Keratinocyte (primary cell): ENCODE measurements around the gene CARD18. TPM values are rescaled to one million over a fixed set of nuclear protein-coding genes. Genes with fewer than 3 reads are reported as not detected.
"Not testable (repeated sequence)": the region's sequence is repeated elsewhere in the genome, so short reads cannot be mapped to it uniquely, and the experiment has no call there.

Experiments
- DNase-seq: peaks from one replicate; pipeline ENCODE4 v3.0.0-alpha.2; 2011; ENCODE audit warnings: low read depth, missing footprints, low spot score
- FAIRE-seq: peaks from 2 replicates; lab custom pipeline; 2011; peaks lifted over from hg19 to GRCh38; lab: Jason Lieb, UNC
- H2AFZ ChIP-seq: 2 replicates; pipeline ENCODE4 v1.6.0; 2012; ENCODE audit warnings: low read length, control low read depth, inconsistent platforms; ENCODE audit not compliant: control insufficient read depth
- H3K27ac ChIP-seq: 2 replicates; pipeline ENCODE4 v1.5.1; 2011; ENCODE audit warnings: low read length; ENCODE audit not compliant: control insufficient read depth, insufficient read depth
- H3K27me3 ChIP-seq: 3 replicates; pipeline ENCODE4 v1.6.0; 2011; ENCODE audit warnings: low read length; ENCODE audit not compliant: control insufficient read depth, insufficient read depth; ENCODE audit errors: extremely low read depth
- H3K36me3 ChIP-seq, 2 experiments: 2 replicates in 1 of 2; 3 replicates in 1 of 2; pipeline ENCODE4 v1.5.1; 2011; ENCODE audit warnings: low read length in 2 of 2, mild to moderate bottlenecking in 1 of 2; ENCODE audit not compliant: control insufficient read depth in 2 of 2, insufficient read depth in 2 of 2; ENCODE audit errors: extremely low read depth in 1 of 2
- H3K4me1 ChIP-seq: 3 replicates; pipeline ENCODE4 v1.5.1; 2011; ENCODE audit warnings: low read length; ENCODE audit not compliant: control insufficient read depth, insufficient read depth; ENCODE audit errors: extremely low read depth
- H3K4me2 ChIP-seq: 3 replicates; pipeline ENCODE4 v1.6.0; 2011; ENCODE audit warnings: low read depth, low read length; ENCODE audit not compliant: control insufficient read depth, insufficient read depth; ENCODE audit errors: extremely low read depth
- H3K4me3 ChIP-seq, 3 experiments: fragments of 200-600 bp in 1 of 3; sonication (generic) in 1 of 3; 2 replicates in 2 of 3; 3 replicates in 1 of 3; pipeline ENCODE4 v1.5.1; 2011 to 2016; ENCODE audit warnings: low read length in 3 of 3, mild to moderate bottlenecking in 3 of 3, control low read depth in 2 of 3, inconsistent platforms in 1 of 3, low read depth in 1 of 3, mixed read lengths in 1 of 3, mixed run types in 1 of 3, moderate library complexity in 1 of 3; ENCODE audit not compliant: control insufficient read depth in 2 of 3, insufficient read depth in 2 of 3; ENCODE audit errors: extremely low read depth in 1 of 3
- H3K79me2 ChIP-seq: 2 replicates; pipeline ENCODE4 v1.6.0; 2012; ENCODE audit warnings: low read length; ENCODE audit not compliant: control insufficient read depth, insufficient read depth
- H3K9ac ChIP-seq: 3 replicates; pipeline ENCODE4 v1.6.0; 2011; ENCODE audit warnings: low read length; ENCODE audit not compliant: control insufficient read depth, insufficient read depth; ENCODE audit errors: extremely low read depth
- H3K9me1 ChIP-seq: 3 replicates; pipeline ENCODE4 v1.6.0; 2011; ENCODE audit warnings: low read length; ENCODE audit not compliant: control insufficient read depth, insufficient read depth; ENCODE audit errors: extremely low read depth
- H3K9me3 ChIP-seq: 2 replicates; pipeline ENCODE4 v1.5.1; 2012; ENCODE audit warnings: low read depth, low read length; ENCODE audit not compliant: control insufficient read depth
- H4K20me1 ChIP-seq: 3 replicates; pipeline ENCODE4 v1.6.0; 2011; ENCODE audit warnings: low read length; ENCODE audit not compliant: control insufficient read depth, insufficient read depth; ENCODE audit errors: extremely low read depth
- CTCF ChIP-seq, 3 experiments: IDR thresholded peaks in 1 of 3; conservative IDR thresholded peaks in 1 of 3; optimal IDR thresholded peaks in 1 of 3; 2 replicates in 2 of 3; 3 replicates in 1 of 3; pipeline versions ENCODE3 to v1.5.1; 2011; ENCODE audit warnings: low read length in 3 of 3, mild to moderate bottlenecking in 3 of 3, moderate library complexity in 2 of 3, control low read depth in 1 of 3, inconsistent platforms in 1 of 3; ENCODE audit not compliant: insufficient read depth in 2 of 3; ENCODE audit errors: extremely low read depth in 1 of 3
- EZH2 ChIP-seq: IDR thresholded peaks from one replicate; pipeline ENCODE4 v1.6.1; 2012; ENCODE audit warnings: inconsistent platforms, mild to moderate bottlenecking, low read length, moderate library complexity
- dilution Hi-C: fragments of 300-500 bp; cut with MboI; formaldehyde crosslinking; loops from one replicate; pipeline ENCODE4 v1.7.0; 2020; ENCODE audit warnings: low sequenced_read_pairs; ENCODE audit not compliant: extremely low pct_ligation_motif_present
- polyA plus RNA-seq, 5 experiments: library from polyadenylated mRNA; depleted of rRNA in 3 of 5; stranded (reverse) in 3 of 5; stranded (forward) in 1 of 5; unstranded in 1 of 5; fragments of >200 nt; gene quantifications; 1 replicate in 1 of 5; 2 replicates in 3 of 5; 3 replicates in 1 of 5; pipeline versions ENCODE4 v1.2.1 to v1.2.3, GENCODE V29; 2011 to 2012; ENCODE audit warnings: missing spikeins in 2 of 5, low read depth in 1 of 5, low replicate concordance in 1 of 5

The CARD18 gene
- polyA plus RNA-seq, 1 donor (not counting 4 experiments of a cell fraction or from before 2014, with no cell fraction given) = 10.4 TPM

GRCh38 chr11:105104292-105104691 is 35.3 kb downstream of the CARD18 start:
- no peak overlapping the region for H3K9ac ChIP-seq
- FAIRE-seq = no peak
- no peak overlapping the region for H3K27ac ChIP-seq
- DNase-seq = no peak
- H2AFZ ChIP-seq = no peak overlapping the region
- H3K4me1 ChIP-seq = peaks cover 22% of the 10 kb centered on the region
- dilution Hi-C loops = no loop called here
- no peaks in the 10 kb centered on the region for H3K9me1 ChIP-seq
- TF ChIP-seq EZH2 (no peak), CTCF (optimal IDR thresholded peaks at IDR 0.05 in 1 of 3, IDR thresholded peaks at IDR 0.05 in 1 of 3, conservative IDR thresholded peaks at IDR 0.05 in 1 of 3; ENCODE audit: extremely low read depth in 1 of 3, insufficient read depth in 2 of 3, low read length in 3 of 3) (no peak)
- no peak overlapping the region for H3K4me2 ChIP-seq
- no peak overlapping the region for H3K4me3 ChIP-seq
- no peaks in the 10 kb centered on the region for H3K79me2 ChIP-seq
- H3K9me3 ChIP-seq = no peaks in the 10 kb centered on the region
- H4K20me1 ChIP-seq = no peaks in the 10 kb centered on the region
- H3K27me3 ChIP-seq = no peaks in the 10 kb centered on the region
- H3K36me3 ChIP-seq = no peaks in the 10 kb centered on the region

- no peaks in the 10 kb centered on the region for H3K9me3 ChIP-seq
- H3K4me2 ChIP-seq = no peak overlapping the region
- no peak overlapping the region for H3K27ac ChIP-seq
- TF ChIP-seq EZH2 = no peak
- no peak for TF ChIP-seq CTCF (optimal IDR thresholded peaks at IDR 0.05 in 1 of 3, IDR thresholded peaks at IDR 0.05 in 1 of 3, conservative IDR thresholded peaks at IDR 0.05 in 1 of 3; ENCODE audit: extremely low read depth in 1 of 3, insufficient read depth in 2 of 3, low read length in 3 of 3)
- no peak overlapping the region for H2AFZ ChIP-seq
- H3K4me3 ChIP-seq = no peak overlapping the region
- H3K9me1 ChIP-seq = no peaks in the 10 kb centered on the region
- FAIRE-seq (no peak), DNase-seq (no peak)
- H3K27me3 ChIP-seq = no peaks in the 10 kb centered on the region
- H4K20me1 ChIP-seq = no peaks in the 10 kb centered on the region
- no peak overlapping the region for H3K9ac ChIP-seq
- no peaks in the 10 kb centered on the region for H3K36me3 ChIP-seq
- H3K79me2 ChIP-seq = no peaks in the 10 kb centered on the region
- H3K4me1 ChIP-seq = peaks cover 21% of the 10 kb centered on the region
- dilution Hi-C loops = no loop called here
These were observed 36.2 kb downstream of the CARD18 start for GRCh38 chr11:105103336-105103735.

- H3K9ac ChIP-seq, H2AFZ ChIP-seq, H3K79me2 ChIP-seq, dilution Hi-C loops, H3K9me3 ChIP-seq, H3K36me3 ChIP-seq, H3K27me3 ChIP-seq, H3K9me1 ChIP-seq, H3K4me2 ChIP-seq, H4K20me1 ChIP-seq, H3K4me3 ChIP-seq, FAIRE-seq, H3K27ac ChIP-seq, DNase-seq: not testable (repeated sequence)
- H3K4me1 ChIP-seq = peaks cover 21% of the 10 kb centered on the region
These were observed 37.4 kb downstream of the CARD18 start for GRCh38 chr11:105102079-105102581.
